K562 (cell line): ENCODE data around the gene DNER. TPM values are rescaled to one million over a fixed set of nuclear protein-coding genes. Genes with fewer than 3 reads are reported as not detected.

Experiments used
- ATAC-seq: fragments of 200-7000 bp; cut with Tn5 transposase; 3 replicates; pipeline ENCODE4 v1.9.1; 2020; ENCODE audit warnings: moderate library complexity
- BruUV-seq: library from RNA; stranded (reverse); fragments of 400-500 nt; replicated peaks from 2 replicates; lab custom pipeline; 2021; lab: Mats Ljungman, UMichigan
- CTCF ChIA-PET: fragments of 300-600 bp; formaldehyde crosslinking; extraction: SDS; loops from one replicate; lab custom pipeline; 2021; ENCODE audit warnings: low intra/inter-chr PET ratio; lab: Yijun Ruan, JAX
- POLR2A ChIA-PET: fragments of 300-600, 350-650 bp; sonication (Branson Sonifier 250); formaldehyde crosslinking; extraction: SDS; loops from one replicate; lab custom pipeline; 2021; ENCODE audit warnings: antibody characterized with exemption, inconsistent platforms; lab: Yijun Ruan, JAX
- DNase-seq, 4 experiments: peaks; one replicate each; pipeline versions ENCODE4 v3.0.0 to v3.0.0-alpha.2; 2011 to 2018; ENCODE audit warnings: low spot score in 3 of 4, mixed read lengths in 3 of 4; ENCODE audit errors: extremely low read depth in 1 of 4
- FAIRE-seq: peaks from 2 replicates; lab custom pipeline; 2011; peaks lifted over from hg19 to GRCh38; lab: Jason Lieb, UNC
- H2AFZ ChIP-seq: 2 replicates; pipeline ENCODE4 v1.6.0; 2011; ENCODE audit warnings: low read depth, low read length, control low read depth, inconsistent platforms
- H3K27ac ChIP-seq: fragments of 200-600 bp; 3 replicates; pipeline ENCODE4 v1.8.0; 2011; ENCODE audit warnings: low read depth, mild to moderate bottlenecking, control low read depth, inconsistent platforms, low read length, moderate library complexity, mixed read lengths; ENCODE audit errors: extremely low read depth
- H3K27me3 ChIP-seq, 2 experiments: fragments of 300-600 bp in 1 of 2; 2 replicates in 1 of 2; 3 replicates in 1 of 2; pipeline versions ENCODE4 v1.6.0 to v1.8.0; 2011; ENCODE audit warnings: inconsistent platforms in 2 of 2, low read length in 2 of 2, mild to moderate bottlenecking in 1 of 2, mixed read lengths in 1 of 2, moderate library complexity in 1 of 2; ENCODE audit not compliant: control insufficient read depth in 2 of 2, insufficient read depth in 2 of 2
- H3K36me3 ChIP-seq: fragments of 300-600 bp; 3 replicates; pipeline ENCODE4 v1.8.0; 2011; ENCODE audit warnings: mild to moderate bottlenecking, low read length, inconsistent platforms; ENCODE audit not compliant: control insufficient read depth, insufficient read depth
- H3K4me1 ChIP-seq, 2 experiments: fragments of 200-600 bp in 1 of 2; replicated peaks in 1 of 2; 2 replicates in 1 of 2; 3 replicates in 1 of 2; pipeline versions ENCODE4 v1.5.1 to v1.8.0; 2011; ENCODE audit warnings: inconsistent platforms in 2 of 2, low read length in 2 of 2, mild to moderate bottlenecking in 1 of 2, mixed read lengths in 1 of 2, moderate library complexity in 1 of 2; ENCODE audit not compliant: control insufficient read depth in 2 of 2, insufficient read depth in 2 of 2
- H3K4me2 ChIP-seq: 2 replicates; pipeline ENCODE4 v1.6.1; 2011; ENCODE audit warnings: low read length, control low read depth, inconsistent platforms, mixed read lengths; ENCODE audit not compliant: insufficient read depth
- H3K4me3 ChIP-seq: fragments of 200-600 bp; sonication (generic), shearing (Covaris generic); 2 replicates; pipeline ENCODE4 v1.5.1; 2016; ENCODE audit warnings: control low read depth, inconsistent platforms
- H3K79me2 ChIP-seq: fragments of 200-600 bp; 3 replicates; pipeline ENCODE4 v1.8.0; 2011; ENCODE audit warnings: low read length, inconsistent platforms; ENCODE audit not compliant: control insufficient read depth, insufficient read depth
- H3K9ac ChIP-seq, 2 experiments: 2 replicates each; pipeline versions ENCODE4 v1.6.0 to v1.6.1; 2011; ENCODE audit warnings: low read depth in 2 of 2, low read length in 2 of 2, control low read depth in 1 of 2, inconsistent platforms in 1 of 2, mild to moderate bottlenecking in 1 of 2, mixed read lengths in 1 of 2; ENCODE audit not compliant: insufficient read depth in 1 of 2
- H3K9me1 ChIP-seq: one replicate; pipeline ENCODE4 v1.6.0; 2011; ENCODE audit warnings: inconsistent platforms, mild to moderate bottlenecking, low read length, moderate library complexity; ENCODE audit not compliant: control insufficient read depth, insufficient read depth
- H3K9me3 ChIP-seq: replicated peaks from 2 replicates; pipeline ENCODE4 v1.5.1; 2011; ENCODE audit warnings: low read depth, low read length, inconsistent platforms; ENCODE audit not compliant: control insufficient read depth, insufficient read depth
- H4K20me1 ChIP-seq: replicated peaks from 2 replicates; pipeline ENCODE4 v1.6.1; 2011; ENCODE audit warnings: low read length, inconsistent platforms, mixed read lengths; ENCODE audit not compliant: control insufficient read depth, insufficient read depth
- ARID4B ChIP-seq: sonication (generic); formaldehyde crosslinking; IDR thresholded peaks from 2 replicates; pipeline ENCODE4 v1.8.0; 2022; ENCODE audit warnings: mild to moderate bottlenecking, missing genetic modification reagents
- DMBX1 ChIP-seq: fragments of 250-450 bp; sonication (Bioruptor Pico); IDR thresholded peaks from 2 replicates; pipeline ENCODE4 v1.8.0; 2022; ENCODE audit warnings: inconsistent platforms, mild to moderate bottlenecking, moderate library complexity, borderline replicate concordance
- EHMT2 ChIP-seq: fragments of 450-650 bp; IDR thresholded peaks from 2 replicates; pipeline ENCODE4 v1.6.1; 2018; ENCODE audit warnings: antibody characterized with exemption
- NCOA4 ChIP-seq: fragments of 450-650 bp; IDR thresholded peaks from 2 replicates; pipeline ENCODE4 v1.6.1; 2018; ENCODE audit warnings: mild to moderate bottlenecking; ENCODE audit not compliant: partially characterized antibody
- ZNF407 ChIP-seq: fragments of 450-650 bp; IDR thresholded peaks from 2 replicates; pipeline ENCODE4 v1.6.1; 2016; ENCODE audit warnings: low read depth
- ZNF511 ChIP-seq: sonication (generic); formaldehyde crosslinking; IDR thresholded peaks from 2 replicates; pipeline ENCODE4 v1.8.0; 2022; ENCODE audit warnings: mild to moderate bottlenecking, missing genetic modification reagents
- WGBS: fragments of 100-300 bp; shearing (Covaris generic); methylation state at CpG from one replicate; pipeline ENCODE4 v1.1.6; 2016; ENCODE audit warnings: low coverage, mixed read lengths; ENCODE audit not compliant: insufficient coverage; ENCODE audit errors: missing lambda C conversion rate; 5-methylcytosine and 5-hydroxymethylcytosine counted together
- in situ Hi-C: fragments of 300-500 bp; cut with MboI; formaldehyde crosslinking; loops from 4 replicates; pipeline ENCODE4 v1.15.0; 2018; ENCODE audit warnings: inconsistent platforms, mixed read lengths
- intact Hi-C: fragments of 100-400 bp; cut with micrococcal nuclease; formaldehyde crosslinking; loops from 2 replicates; pipeline ENCODE4 v1.14.2; 2022
- polyA plus RNA-seq, 8 experiments: library from polyadenylated mRNA; depleted of rRNA in 4 of 8; stranded (reverse) in 5 of 8; unstranded in 3 of 8; fragments of >200 nt; fragmentation: Nextera tagmentation in 2 of 8; fragmentation: Illumina TruSeq in 1 of 8; extraction: Ambion mirVana in 2 of 8; extraction: Trizol in 1 of 8; gene quantifications; 2 replicates each; pipeline versions ENCODE4 v1.2.1 to v1.2.3, GENCODE V29; 2011 to 2014; ENCODE audit warnings: inconsistent platforms in 1 of 8, missing spikeins in 1 of 8
- total RNA-seq, 7 experiments: library from RNA; depleted of rRNA in 6 of 7; stranded (reverse); fragments of >200 nt in 6 of 7; fragmentation: Illumina TruSeq in 2 of 7; extraction: Trizol in 2 of 7; gene quantifications; 2 replicates each; pipeline versions ENCODE4 v1.2.1 to v1.2.3, GENCODE V29; 2011 to 2021; ENCODE audit warnings: low replicate concordance in 1 of 7

Gene DNER
- total and polyA plus RNA-seq, 9 of the 15 experiments (the other 6 are each of a cell fraction or from before 2014, with no cell fraction given): not detected

GRCh38 chr2:229714736-229715541 lies 584 bp upstream of the DNER start:
- Histone ChIP-seq H3K9me1 (no peaks in the 10 kb centered on the region), H3K79me2 (no peaks in the 10 kb centered on the region), H4K20me1 (no peaks in the 10 kb centered on the region), H3K27me3 (peaks cover 0 to 15% of the 10 kb centered on the region in 2 experiments; a peak in 1 of 5 replicates), H3K9me3 (no peaks in the 10 kb centered on the region), H3K4me3 (no peak overlapping the region), H3K4me2 (peak overlapping the region; percentile 32; the same call in 1 of the 2 replicates), H3K9ac (no peak overlapping the region), H2AFZ (no peak overlapping the region), H3K36me3 (no peaks in the 10 kb centered on the region), H3K27ac (no peak overlapping the region), H3K4me1 (peaks cover 0 to 22% of the 10 kb centered on the region in 2 experiments; a peak in 2 of 5 replicates)
- intact Hi-C loops (loop anchor here (5.0 kb wide), 1 partner anchor 1823 kb away; no protein-coding TSS in a partner anchor), in situ Hi-C loops (no loop called here)
- CTCF ChIA-PET: no interaction called here
- FAIRE-seq (no peak), DNase-seq (peak; percentile 34 to 53 (median 42)), ATAC-seq (peak; percentile 96)
- no TSS peak for BruUV-seq
- WGBS: 13% methylated on average over 7 of the region's 60 CpGs
- POLR2A ChIA-PET: no interaction called here
- TF ChIP-seq ZNF511: peak; percentile 37; the same call in 1 of the 2 replicates
- TF ChIP-seq EHMT2: peak; percentile 85
- TF ChIP-seq DMBX1 (CRISPR knock-in tag): no peak
- peak; percentile 56; the same call in 1 of the 2 replicates for TF ChIP-seq ARID4B
- TF ChIP-seq ZNF407: no peak
- no peak for TF ChIP-seq NCOA4
